HepG2 (cell line): Measurements from ENCODE around the gene GJB6.

ENCODE experiments used
- MYNN ChIP-seq: sonication (generic); formaldehyde crosslinking; IDR thresholded peaks from 2 replicates; pipeline ENCODE4 v1.4.0; 2020; ENCODE audit warnings: mild to moderate bottlenecking, low read depth, missing genetic modification reagents
- SRSF4 ChIP-seq: fragments of 200-400 bp; formaldehyde crosslinking; IDR thresholded peaks from one replicate; pipeline ENCODE4 v1.6.1; 2018; ENCODE audit warnings: mild to moderate bottlenecking, low read depth, low read length, moderate library complexity; ENCODE audit not compliant: poor library complexity, severe bottlenecking
- ZNF24 ChIP-seq: fragments of 450-650 bp; IDR thresholded peaks from 2 replicates; pipeline ENCODE4 v1.6.1; 2017; ENCODE audit warnings: antibody characterized with exemption, mild to moderate bottlenecking

- TF ChIP-seq ZNF24, result no peak
- no peak for TF ChIP-seq SRSF4
- TF ChIP-seq MYNN (CRISPR knock-in tag), result no peak
These were observed 50.9 kb downstream of the GJB6 start for GRCh38 chr13:20181188-20181587.
